ENCODE measurements around the gene CNPY1. TPM values are rescaled to one million over a fixed set of nuclear protein-coding genes. Genes with fewer than 3 reads are reported as not detected.

Gene CNPY1
- total RNA-seq, 1 donor, result not detected

GRCh38 chr7:155579565-155579964 lies 33.2 kb upstream of the CNPY1 start:
- TF ChIP-seq CTCF (IDR thresholded peaks at IDR 0.05; ENCODE audit: insufficient read depth, low read depth, low read length), result no peak
- DNase-seq (ENCODE audit: low read depth), result no peak
- H3K4me3 ChIP-seq (ENCODE audit: low read depth, low read length), result no peak overlapping the region

GRCh38 chr7:155578016-155578415 lies 31.7 kb upstream of the CNPY1 start:
- no peak for TF ChIP-seq CTCF (IDR thresholded peaks at IDR 0.05; ENCODE audit: insufficient read depth, low read depth, low read length)
- no peak for DNase-seq (ENCODE audit: low read depth)
- no peak overlapping the region for H3K4me3 ChIP-seq (ENCODE audit: low read depth, low read length)

DNA sequence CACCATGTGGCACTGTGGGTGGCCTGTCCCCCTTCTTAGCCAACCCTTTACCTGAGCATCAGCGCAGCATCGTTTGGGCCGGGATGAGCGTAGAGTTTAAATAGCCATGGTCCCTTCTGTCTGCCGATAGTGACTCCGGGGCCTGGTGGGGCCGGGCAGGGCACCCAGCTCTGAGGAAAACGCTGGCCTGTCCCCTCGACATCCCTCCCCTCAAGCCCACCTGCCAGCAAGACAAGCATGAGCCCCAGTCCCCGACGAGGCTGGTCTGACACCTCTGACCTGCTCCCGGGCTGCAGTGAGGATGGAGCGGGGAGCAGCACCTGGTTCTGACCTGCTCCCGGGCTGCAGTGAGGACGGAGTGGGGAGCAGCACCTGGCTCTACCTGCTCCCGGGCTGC lies 31.1 kb upstream of the CNPY1 start:
- no peak overlapping the region for H3K4me3 ChIP-seq (ENCODE audit: low read depth, low read length)
- no peak for TF ChIP-seq CTCF (IDR thresholded peaks at IDR 0.05; ENCODE audit: insufficient read depth, low read depth, low read length)
- DNase-seq (ENCODE audit: low read depth), result no peak

DNA sequence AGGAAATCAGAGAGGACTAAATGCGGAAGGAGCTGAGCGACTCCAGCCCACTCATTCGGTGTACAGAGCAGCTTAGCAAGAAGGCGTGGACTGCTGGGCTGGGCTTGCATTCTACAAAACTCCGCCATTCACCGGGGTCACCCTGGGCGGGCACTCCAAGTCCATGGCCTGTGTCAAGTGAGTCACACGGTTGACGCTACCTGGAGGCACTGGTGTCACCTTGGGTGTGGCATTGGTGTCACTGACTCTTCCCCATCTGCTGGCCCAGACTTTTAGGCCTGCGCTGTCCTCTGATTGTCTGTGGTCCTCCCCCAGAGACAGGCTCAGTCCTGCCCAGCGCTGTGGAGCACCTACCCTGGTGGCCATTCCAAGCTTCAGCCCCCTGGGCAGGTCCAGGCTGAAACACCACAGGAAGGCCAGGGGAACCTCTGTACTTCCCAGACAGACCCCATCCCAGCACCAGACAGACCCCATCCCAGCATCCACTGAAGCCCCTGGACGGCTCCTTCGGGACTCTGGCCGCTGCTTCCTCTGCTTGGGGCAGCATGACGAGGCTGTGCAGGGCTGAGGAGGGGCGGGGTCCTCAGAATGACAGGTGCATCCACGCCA lies 30.6 kb upstream of the CNPY1 start:
- TF ChIP-seq CTCF (IDR thresholded peaks at IDR 0.05; ENCODE audit: insufficient read depth, low read depth, low read length), result no peak

DNA sequence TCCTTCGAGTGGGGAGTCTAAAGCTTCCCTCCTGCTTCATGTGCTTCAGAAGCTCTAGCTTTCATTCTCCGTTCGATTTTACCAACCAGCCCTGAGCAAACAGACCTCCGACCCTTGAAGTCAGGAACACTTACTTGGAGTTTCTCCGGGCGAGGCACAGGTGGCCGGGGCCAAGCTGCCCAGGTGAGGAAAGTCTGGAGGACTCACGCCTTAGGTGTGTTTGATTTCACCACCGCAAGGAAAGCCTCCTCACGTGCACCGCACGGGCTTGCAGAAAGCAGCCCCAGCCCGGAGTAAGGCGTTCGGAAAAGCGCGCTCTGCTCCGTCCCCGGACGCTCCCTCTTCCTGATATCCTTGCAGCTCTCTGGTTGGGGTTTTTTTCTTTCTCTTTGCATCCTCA lies 30.1 kb upstream of the CNPY1 start:
- no peak overlapping the region for H3K4me3 ChIP-seq (ENCODE audit: low read depth, low read length)
- no peak for TF ChIP-seq CTCF (IDR thresholded peaks at IDR 0.05; ENCODE audit: insufficient read depth, low read depth, low read length)
- no peak for DNase-seq (ENCODE audit: low read depth)

More for the DNA sequence above, 30.6 kb upstream of the CNPY1 start:
- no peak overlapping the region for H3K4me3 ChIP-seq (ENCODE audit: low read depth, low read length)
- DNase-seq (ENCODE audit: low read depth), result no peak

DNA sequence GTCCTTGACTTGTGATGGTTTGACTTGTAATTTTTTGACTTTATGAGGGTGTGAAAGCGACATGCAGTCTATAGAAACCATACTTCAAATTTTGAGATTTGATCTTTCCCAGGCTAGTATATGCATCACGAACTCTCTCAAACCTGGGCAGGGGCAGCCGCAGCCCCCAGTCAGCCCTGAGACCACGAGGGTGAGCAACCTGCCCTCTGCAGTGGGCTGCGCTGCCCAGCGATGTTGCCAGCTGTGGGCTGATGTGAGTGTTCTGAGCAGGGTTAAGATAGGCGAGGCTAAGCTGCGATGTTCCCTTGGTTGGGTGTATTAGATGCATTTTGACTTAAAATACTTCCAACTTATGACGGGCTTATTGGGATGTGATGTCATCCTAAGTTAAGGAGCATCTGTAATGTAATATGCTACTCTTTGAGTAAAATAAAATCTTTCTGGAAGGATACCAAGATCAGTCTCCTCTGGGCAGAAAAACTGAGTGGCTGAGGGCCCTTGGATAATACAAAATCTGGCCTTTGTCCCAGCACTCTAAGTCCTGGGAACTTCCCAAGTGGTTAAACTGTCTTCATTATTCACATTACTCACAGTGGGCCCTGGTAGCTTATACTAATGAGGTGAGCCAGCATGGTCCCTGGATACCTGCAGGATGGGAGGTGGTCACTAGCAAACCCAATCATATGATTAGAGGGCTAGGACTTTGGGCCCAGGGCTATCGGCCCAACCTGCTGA lies 28.4 kb upstream of the CNPY1 start:
- no peak for DNase-seq (ENCODE audit: low read depth)
- TF ChIP-seq CTCF (IDR thresholded peaks at IDR 0.05; ENCODE audit: insufficient read depth, low read depth, low read length), result no peak
- H3K4me3 ChIP-seq (ENCODE audit: low read depth, low read length), result no peak overlapping the region

All from fibroblast of villous mesenchyme (primary cell).